Left ventricle myocardium superior (tissue), 1 donor: ENCODE results near the gene CDCA3. TPM values are rescaled to one million over a fixed set of nuclear protein-coding genes. Genes with fewer than 3 reads are reported as not detected.
"Not testable (repeated sequence)": the region's sequence is repeated elsewhere in the genome, so short reads cannot be mapped to it uniquely, and the experiment has no call there.

Experiments used
- ATAC-seq: fragments of 200-7000 bp; cut with Tn5 transposase; one replicate; pipeline ENCODE4 v1.9.1; 2020; ENCODE audit warnings: mild to moderate bottlenecking, moderate library complexity
- DNase-seq: peaks from one replicate; pipeline ENCODE4 v3.0.0-alpha.2; 2020
- intact Hi-C: fragments of 100-400 bp; cut with micrococcal nuclease; formaldehyde crosslinking; loops from one replicate; pipeline ENCODE4 v1.11.0; 2022
- long read RNA-seq: library from polyadenylated mRNA; unstranded; transcript quantifications from one replicate; pipeline ENCODE4 v2.0.0, GENCODE V29; 2021
- total RNA-seq: library from RNA; stranded (reverse); fragmentation: NEBNext Ultra II Directional; extraction: Animal tissue kit (Norgen Biotek cat#: 25700); gene quantifications from one replicate; pipeline ENCODE4 v1.2.1, GENCODE V29; 2021
- donor health status: DM: no; HTN: yes; CAD: no; lungs with severe emphysema.

Gene CDCA3
- 0.32 TPM for total RNA-seq
- long read RNA-seq, partial matches to known transcripts, result 0 of 3 reads
- long read RNA-seq, other reads (novel, unspliced or antisense), result 3 of 3 reads

DNA sequence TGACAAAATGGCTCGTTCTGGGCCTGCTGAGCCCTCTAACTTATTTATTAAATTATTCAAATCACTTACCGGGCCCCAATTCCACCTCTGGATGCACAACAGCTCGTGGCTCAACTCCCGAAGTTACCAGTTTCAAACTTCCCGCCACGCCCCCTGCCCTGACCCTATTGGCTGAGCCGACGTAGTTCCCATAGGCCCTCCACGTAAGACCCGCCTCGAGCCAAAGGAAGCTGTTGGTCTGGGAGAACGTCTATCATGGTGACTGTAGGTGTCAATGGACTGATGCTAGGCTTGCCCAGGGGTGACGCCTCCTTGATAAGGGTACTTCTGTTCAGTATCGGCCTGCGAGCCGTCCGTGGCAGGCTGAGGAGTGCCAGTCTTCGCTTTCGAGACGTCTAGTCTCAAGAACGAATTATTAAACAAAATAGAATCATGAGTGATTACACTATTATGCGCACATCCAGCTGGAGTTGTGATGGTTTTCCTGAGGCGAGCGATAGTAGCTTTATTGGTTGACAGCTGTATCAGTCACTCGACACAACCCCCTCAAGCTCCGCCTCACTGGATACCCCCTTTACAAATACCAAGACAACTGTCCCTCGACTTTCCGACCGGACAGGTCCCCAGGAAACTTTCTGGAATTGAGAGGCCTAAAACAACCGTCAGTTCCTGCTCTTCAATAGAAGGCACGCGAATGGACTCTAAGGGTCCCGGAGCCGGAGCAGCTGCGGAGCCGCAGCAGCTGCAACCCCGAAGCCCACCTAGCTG lies at the start of gene CDCA3:
TSS of gene CDCA3 (minus strand) at position 134 of the 768 bp plus-strand sequence. CDS start 334 bp downstream, outside the sequence.
- ATAC-seq, result peak; percentile 79
- intact Hi-C loops, result no loop called here
- DNase-seq, result peak; percentile 94

DNA sequence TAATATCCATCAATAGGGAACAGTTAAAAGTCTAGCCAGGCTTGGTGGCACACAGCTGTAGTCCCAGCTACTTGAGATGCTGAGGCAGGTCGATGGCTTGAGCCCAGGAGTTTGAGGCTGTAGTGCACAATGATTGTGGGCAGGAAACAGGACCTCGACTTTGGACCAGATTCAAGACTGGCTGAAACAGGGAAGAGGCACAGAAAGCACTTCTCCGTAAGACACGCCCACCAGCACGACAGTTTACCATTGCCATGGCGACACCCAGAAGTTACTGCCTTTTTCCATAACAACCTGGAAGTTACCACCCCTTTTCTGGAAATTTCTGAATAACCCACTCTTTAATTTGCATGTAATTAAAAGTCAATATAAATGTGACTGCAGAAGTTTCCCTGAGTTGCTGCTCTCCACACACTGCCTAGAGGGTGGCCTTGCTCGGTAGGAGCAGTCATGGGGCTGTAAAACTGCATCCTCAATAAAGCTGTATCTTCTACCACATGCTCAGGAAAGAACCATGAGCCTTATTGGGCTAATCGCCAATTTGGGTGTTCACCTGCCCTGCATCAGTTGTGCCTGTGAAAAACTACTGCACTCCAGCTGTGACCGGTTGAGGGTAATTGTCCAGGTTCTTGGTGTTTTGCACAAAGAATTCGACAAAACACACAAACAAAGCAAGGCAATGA lies 48.9 kb upstream of the CDCA3 start:
- peak; percentile 8 for ATAC-seq
- peak; percentile 58 for DNase-seq
- intact Hi-C loops, result no loop called here

DNA sequence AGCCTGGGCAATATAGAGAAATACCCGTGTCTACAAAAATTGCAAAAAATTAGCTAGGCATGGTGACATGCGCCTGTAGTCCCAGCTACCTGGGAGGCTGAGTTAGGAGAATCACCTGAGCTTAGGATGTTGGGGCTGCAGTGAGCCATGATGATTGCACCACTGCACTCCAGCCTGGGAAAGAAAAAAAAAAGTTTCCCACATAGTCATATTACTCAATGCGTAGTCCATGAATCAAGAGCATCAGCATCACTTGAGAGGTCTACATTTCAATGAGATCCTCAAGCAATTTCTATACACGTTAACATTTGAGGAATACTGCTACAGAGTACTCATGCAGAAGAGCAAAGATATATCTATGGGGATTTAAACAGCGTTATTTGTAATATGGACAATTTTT lies 48.3 kb upstream of the CDCA3 start:
- DNase-seq, result no peak

DNA sequence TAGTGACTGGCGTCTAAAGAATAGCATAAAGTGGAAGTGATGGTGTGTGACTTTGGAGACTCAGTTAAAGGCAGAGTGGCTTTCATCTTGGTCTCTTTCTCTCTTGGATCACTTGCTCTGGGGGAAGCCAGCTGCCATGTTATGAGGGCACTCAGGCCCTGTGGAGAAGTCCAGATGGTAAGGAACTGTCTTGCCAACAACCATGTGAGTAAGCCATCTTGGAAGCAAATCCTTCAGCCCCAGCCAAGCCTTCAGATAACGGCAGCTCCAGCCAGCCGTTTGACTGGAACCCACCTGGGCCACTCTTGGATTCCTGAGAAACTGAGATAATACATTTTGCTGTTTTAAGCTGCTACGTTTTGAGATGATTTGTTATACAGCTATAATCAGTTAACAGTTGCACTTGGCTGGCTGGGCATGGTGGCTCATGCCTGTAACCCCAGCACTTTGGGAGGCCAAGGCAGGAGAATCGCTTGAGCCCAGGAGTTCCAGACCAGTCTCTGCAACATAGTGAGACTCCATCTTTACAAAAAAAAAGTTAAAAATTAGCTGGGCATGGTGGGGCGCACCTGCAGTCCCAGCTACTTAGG lies 45.9 kb upstream of the CDCA3 start:
- intact Hi-C loops, result no loop called here
- ATAC-seq (no peak), DNase-seq (no peak)

More for the DNA sequence above, 48.3 kb upstream of the CDCA3 start:
- ATAC-seq, result no peak
- intact Hi-C loops, result no loop called here

DNA sequence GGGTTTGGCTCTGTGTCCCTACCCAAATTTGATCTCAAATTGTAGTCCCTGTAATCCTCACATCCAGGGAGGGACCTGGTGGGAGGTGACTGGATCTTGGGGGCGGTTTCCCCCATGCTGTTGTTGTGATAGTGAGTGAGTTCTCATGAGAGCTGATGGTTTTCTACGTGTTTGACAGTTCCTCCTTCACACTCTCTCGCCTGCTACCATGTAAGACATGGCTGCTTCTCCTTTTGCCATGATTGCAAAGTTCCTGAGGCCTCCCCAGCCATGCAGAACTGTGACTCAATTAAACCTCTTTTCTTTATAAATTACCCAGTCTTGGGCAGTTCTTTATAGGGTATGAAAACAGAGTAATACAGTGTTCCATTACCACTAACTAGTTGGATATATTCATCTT lies 43.2 kb upstream of the CDCA3 start:
- intact Hi-C loops, result no loop called here
- no peak for DNase-seq
- ATAC-seq, result no peak

DNA sequence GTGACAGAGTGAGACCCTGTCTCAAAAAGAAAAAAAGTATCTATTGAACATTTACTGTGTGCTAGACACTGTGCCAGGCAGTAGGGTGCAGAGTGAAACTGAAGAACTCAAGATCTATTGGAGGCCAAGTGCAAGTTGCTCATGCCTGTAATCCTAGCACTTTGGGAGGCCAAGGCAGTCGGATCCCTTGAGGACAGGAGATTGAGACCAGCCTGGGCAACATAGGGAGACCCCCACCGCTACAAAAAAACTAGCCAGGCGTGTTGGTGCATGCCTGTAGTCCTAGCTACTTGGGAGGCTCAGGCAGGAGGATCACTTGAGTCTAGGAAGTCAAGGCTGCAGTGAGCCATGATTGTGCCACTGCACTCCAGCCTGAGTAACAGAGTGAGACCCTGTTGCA lies 41.6 kb upstream of the CDCA3 start:
- ATAC-seq, DNase-seq, intact Hi-C loops: not testable (repeated sequence)

DNA sequence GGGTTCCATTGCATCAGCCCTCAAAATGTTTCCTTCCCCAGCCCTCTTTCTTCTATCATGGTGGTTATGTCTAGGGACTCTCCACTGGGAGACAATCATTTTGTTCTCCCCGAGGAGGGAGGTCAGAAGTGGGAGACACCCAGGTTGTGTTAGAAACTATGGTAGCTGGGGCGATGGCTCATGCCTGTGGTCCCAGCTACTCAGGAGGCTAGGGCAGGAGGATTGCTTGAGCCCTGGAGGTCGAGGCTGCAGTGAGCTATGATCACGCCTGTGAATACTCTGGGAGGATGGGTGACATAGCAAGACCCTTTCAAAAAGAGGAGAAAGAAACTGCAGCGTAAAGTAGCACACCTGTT lies 40.5 kb upstream of the CDCA3 start:
- DNase-seq, result no peak
- peak; percentile 2 for ATAC-seq

DNA sequence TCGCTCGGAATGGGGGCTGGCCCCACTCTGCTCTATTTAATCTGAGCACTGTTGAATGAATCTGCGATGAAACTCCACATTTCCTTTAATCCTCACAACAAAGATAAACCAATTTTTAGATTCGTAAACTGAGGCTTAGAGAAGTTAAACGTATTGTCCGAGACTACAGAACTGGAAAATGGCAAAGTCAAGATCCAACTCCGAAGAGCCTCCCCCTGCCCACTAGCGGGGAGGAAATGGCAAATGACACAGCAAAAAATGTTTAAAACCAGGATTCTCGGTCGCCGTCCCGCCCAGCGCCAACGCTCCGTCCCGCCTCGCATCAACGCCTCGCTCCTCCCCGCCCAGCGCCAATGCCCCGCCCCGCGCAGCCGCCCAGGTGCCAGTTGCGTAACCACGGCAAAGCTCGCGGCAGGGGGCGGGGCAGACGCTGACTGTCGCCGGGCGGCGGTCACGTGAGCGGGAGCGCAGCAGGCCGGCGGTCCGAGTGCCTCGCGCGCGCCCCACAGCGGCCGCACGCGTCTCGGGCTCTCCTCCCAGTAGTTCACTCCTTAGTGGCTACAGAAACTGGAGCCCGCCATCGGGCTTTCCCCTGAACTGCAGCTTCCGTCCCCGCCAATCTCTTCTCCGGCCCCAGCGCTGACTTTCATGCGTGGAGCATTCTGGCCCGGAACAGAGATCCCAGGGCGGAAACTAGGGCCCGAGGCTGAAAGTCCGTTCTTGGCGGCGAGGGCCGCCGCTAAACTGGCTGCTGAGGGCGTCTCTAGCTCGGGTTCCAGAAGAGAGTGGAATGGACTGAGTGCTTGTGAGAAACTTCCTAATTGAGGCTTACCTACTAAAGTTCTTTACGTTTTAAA lies 39.9 kb upstream of the CDCA3 start:
- DNase-seq (peak; percentile 100), ATAC-seq (peak; percentile 98)
- intact Hi-C loops, result no loop called here

More for the DNA sequence above, 40.5 kb upstream of the CDCA3 start:
- intact Hi-C loops, result no loop called here

DNA sequence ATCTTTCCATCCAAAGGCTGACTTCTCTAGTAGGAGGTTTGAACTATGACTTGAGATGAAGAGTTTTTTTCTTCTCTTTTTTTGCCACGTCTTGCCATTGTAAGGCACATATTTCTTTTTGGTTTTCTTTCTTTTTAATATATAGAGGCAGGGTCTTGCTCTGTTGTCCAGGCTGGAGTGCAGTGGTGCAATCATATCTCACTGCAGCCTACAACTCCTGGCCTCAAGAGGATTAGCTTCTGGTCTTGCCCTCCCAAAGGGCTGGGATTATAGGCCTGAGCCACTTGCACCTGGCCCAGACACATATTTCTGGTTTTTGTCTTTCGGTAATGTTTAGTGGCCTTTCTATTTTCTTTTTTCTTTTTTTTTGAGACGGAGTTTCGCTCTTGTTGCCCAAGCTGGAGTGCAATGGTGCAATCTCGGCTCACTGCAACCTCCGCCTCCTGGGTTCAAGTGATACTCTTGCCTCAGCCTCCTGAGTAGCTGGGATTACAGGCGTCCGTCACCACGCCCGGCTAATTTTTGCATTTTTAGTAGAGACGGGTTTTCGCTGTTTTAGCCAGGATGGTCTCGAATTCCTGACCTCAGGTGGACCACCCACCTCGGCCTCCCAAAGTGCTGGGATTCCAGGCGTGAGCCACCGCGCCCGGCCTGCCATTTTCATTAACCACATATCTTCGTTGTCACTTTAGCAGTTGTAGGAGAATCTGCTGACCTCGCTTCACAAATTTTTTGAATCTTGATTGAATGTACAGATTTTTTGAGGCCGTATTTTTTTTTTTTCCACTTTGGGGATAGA lies 38.9 kb upstream of the CDCA3 start:
- DNase-seq, intact Hi-C loops, ATAC-seq: not testable (repeated sequence)

DNA sequence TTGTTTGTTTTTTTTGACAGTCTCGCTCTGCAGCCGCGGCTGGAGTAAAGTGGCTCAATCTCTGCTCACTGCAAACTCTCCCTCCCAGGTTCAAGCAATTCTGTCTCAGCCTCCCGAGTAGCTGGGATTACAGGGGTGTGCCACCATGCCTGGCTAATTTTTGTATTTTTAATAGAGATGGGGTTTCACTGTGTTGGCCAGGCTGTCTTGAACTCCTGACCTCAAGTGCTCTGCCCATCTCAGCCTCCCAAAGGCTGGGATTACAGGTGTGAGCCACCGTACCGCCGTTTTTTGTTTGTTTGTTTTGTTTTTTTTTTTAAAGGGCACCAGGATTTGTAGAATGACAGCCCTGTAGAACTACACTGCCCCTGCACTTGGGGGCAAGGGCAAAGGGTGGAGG lies 37.7 kb upstream of the CDCA3 start:
- ATAC-seq, intact Hi-C loops, DNase-seq: not testable (repeated sequence)

DNA sequence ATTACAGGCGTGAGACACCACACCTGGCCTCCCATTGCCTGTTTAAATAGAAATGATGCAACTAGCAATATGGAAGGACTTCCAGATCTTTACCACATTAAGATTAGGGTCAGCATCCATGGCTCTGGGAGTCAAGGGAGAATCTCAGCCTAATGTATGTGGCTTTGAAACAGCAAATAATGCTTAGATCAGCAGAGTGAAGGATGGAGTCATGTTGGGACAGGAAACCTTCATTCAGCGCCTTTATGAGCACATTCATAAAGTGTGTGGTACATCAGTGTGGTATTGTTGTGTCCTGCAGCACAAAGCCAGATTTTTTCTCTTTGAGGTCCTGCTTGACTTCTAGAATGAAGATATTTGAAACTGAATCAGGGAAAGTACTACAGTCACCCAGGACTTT lies 37.3 kb upstream of the CDCA3 start:
- no peak for ATAC-seq
- no peak for DNase-seq
- intact Hi-C loops, result no loop called here

DNA sequence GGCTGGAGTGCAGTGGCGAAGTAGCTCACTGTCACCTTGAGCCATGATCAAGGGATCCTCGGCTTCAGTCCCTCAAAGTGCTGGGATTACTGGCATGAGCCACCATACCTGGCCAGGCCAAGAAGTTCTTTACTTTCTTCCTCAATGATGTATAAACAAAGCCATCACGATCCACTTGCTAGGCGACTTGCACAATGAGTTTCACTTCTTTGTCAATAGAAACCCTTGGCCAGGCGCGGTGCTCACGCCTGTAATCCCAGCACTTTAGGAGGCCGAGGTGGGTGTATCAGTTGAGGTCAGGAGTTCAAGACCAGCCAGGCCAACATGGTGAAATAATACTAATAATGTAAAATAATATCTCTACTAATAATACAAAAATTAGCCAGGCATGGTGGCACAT lies 36.4 kb upstream of the CDCA3 start:
- ATAC-seq (no peak), DNase-seq (no peak)
- intact Hi-C loops, result no loop called here

DNA sequence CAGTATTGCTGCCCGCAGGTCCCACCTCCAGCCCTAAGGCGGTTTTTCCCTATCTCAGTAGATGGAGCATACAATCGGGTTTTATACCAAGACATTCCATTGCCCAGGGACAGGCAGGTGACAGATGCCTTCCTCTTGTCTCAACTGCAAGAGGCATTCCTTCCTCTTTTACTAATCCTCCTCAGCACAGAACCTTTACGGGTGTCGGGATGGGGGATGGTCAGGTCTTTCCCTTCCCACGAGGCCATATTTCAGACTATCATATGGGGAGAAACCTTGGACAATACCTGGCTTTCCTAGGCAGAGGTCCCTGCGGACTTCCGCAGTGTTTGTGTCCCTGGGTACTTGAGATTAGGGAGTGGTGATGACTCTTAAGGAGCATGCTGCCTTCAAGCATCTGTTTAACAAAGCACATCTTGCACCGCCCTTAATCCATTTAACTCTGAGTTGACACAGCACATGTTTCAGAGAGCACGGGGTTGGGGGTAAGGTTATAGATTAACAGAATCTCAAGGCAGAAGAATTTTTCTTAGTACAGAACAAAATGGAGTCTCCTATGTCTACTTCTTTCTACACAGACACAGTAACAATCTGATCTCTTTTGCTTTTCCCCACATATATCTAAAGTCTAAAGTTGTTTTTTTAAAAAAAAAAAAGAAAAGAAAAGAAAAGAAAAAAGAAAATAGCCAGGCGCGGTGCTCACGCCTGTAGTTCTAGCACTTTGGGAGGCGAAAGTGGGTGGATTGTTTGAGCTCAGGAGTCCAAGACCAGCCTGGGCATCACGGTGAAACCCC lies 35.3 kb upstream of the CDCA3 start:
- intact Hi-C loops, DNase-seq, ATAC-seq: not testable (repeated sequence)

DNA sequence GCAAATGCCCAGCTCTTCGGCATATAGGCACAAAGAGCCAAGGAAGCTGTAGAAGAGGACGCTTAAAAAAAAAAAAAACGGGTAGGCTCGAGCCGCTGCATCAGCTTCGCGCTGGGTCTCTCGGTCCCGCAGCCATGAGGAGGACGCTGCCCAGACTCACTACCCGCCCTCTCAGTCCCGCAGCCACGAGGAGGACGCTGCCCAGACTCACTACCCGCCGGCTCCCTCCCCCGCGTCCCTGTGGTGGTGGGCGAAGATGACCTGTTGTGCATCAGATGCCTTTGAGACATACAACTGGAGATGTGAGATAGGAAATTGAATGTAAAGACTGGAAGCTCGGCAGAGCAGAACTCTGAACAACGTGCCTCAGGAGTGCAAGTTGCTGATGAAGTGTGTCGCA lies 33.5 kb upstream of the CDCA3 start:
- intact Hi-C loops, result no loop called here
- DNase-seq (no peak), ATAC-seq (no peak)

DNA sequence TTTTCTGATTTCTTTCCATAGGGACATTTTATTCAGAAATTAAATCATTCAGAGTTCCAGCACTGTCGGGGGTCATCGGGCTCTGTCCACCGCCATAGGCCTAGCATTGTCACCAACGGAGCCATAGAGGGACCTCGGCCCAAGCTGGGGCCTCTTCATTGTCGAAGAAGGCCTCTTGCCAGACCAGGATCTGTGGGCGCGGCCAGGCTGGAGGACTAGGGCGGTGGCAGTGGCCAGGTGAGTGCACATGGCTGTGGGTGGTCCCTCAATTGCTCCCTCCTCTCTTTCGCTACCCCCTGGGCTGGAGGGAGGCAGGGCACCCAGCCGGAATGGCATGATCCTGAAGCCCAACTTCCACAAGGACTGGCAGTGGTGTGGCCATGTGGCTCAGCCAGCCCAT lies 32.6 kb upstream of the CDCA3 start:
- DNase-seq, result no peak
- intact Hi-C loops, result no loop called here
- ATAC-seq, result no peak

DNA sequence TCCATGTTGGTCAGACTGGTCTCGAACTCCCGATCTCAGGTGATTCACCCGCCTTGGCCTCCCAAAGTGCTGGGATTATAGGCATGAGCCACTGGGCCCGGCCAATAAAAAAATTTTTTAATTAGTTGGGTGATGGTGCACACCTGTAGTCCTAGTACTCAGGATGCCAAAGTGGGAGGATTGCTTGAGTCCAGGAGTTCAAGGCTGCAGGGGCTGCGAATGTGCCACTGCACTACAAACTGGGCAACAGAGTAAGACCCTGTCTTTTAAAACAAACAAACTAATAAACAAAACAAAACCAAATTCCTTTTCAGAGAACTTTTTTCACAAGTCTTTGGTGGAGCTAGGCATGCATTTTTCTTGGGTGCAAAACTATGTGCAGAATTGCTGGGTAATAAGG lies 32.2 kb upstream of the CDCA3 start:
- no peak for DNase-seq
- no peak for ATAC-seq
- intact Hi-C loops, result no loop called here

DNA sequence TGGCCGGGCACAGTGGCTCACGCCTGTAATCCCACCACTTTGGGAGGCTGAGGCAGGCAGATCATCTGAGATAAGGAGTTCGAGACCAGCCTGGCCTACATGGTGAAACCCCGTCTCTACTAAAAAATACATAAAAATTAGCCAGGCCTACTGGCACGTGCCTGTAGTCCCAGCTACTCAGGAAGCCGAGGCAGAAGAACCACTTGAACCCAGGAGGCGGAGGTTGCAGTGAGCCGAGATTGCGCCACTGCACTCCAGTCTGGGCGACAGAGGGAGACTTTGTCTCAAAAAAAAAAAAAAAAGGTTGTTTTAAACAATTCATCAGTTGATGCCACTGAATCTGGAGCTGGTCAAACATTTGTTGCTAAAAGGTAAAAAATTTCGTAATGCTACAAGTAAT lies 28.7 kb upstream of the CDCA3 start:
- DNase-seq, intact Hi-C loops, ATAC-seq: not testable (repeated sequence)

DNA sequence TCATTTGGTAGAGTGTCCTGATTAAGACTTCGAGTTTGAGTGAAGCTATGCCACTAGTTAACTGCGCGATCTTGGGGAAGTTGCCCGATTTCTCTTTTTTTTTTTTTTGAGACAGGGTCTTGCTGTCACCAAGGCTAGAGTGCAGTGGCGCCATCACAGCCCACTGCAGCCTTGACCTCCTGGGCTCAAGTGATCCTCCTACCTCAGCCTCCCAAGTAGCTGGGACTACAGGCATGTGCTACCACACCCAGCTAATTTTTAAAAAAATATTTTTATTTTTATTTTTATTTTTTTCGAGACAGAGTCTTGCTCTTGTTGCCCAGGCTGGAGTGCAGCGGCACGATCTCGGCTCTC lies 22.9 kb upstream of the CDCA3 start:
- intact Hi-C loops, result not testable (repeated sequence)

More for the DNA sequence above, 22.9 kb upstream of the CDCA3 start:
- not testable (repeated sequence) for ATAC-seq, DNase-seq
